HepG2 (cell line): ENCODE data around the gene REM2. TPM values are rescaled to one million over a fixed set of nuclear protein-coding genes. Genes with fewer than 3 reads are reported as not detected.
A peak's percentile ranks its signal among the peaks of the same experiment; 100 is the strongest.

Experiments used
- ATF3 ChIP-seq: sonication (generic); formaldehyde crosslinking; IDR thresholded peaks from 2 replicates; pipeline ENCODE4 v1.4.0; 2020; ENCODE audit warnings: missing genetic modification reagents
- GMEB2 ChIP-seq: IDR thresholded peaks from 2 replicates; pipeline ENCODE4 v1.6.1; 2016; ENCODE audit warnings: missing biosample characterization, missing genetic modification reagents, low read depth
- KDM1A ChIP-seq: IDR thresholded peaks from 2 replicates; pipeline ENCODE4 v1.6.1; 2016; ENCODE audit warnings: missing compliant biosample characterization
- MXI1 ChIP-seq: IDR thresholded peaks from 3 replicates; pipeline ENCODE4 v1.6.1; 2012; ENCODE audit warnings: low read depth, low read length, inconsistent platforms, borderline replicate concordance
- NONO ChIP-seq, 2 experiments: fragments of 450-650 bp in 1 of 2; sonication (generic) in 1 of 2; formaldehyde crosslinking in 1 of 2; IDR thresholded peaks in 1 of 2; conservative IDR thresholded peaks in 1 of 2; 2 replicates each; pipeline versions ENCODE4 v1.6.1 to v1.8.0; 2017 to 2022; ENCODE audit warnings: mild to moderate bottlenecking in 1 of 2, missing genetic modification reagents in 1 of 2, moderate library complexity in 1 of 2
- NR2F1 ChIP-seq, 2 experiments: fragments of 450-650 bp in 1 of 2; formaldehyde crosslinking in 1 of 2; IDR thresholded peaks; 2 replicates each; pipeline versions ENCODE4 v1.5.0 to v1.6.1; 2016 to 2020; ENCODE audit warnings: mild to moderate bottlenecking in 1 of 2, missing compliant biosample characterization in 1 of 2, missing genetic modification reagents in 1 of 2, moderate library complexity in 1 of 2
- PRMT3 ChIP-seq: sonication (generic); formaldehyde crosslinking; IDR thresholded peaks from 2 replicates; pipeline ENCODE4 v1.8.1; 2022; ENCODE audit warnings: low read depth, mild to moderate bottlenecking, moderate library complexity, missing genetic modification reagents, borderline replicate concordance
- SMAD3 ChIP-seq: sonication (generic); formaldehyde crosslinking; IDR thresholded peaks from 2 replicates; pipeline ENCODE4 v1.4.0; 2020; ENCODE audit warnings: missing genetic modification reagents
- SNAPC4 ChIP-seq: sonication (generic); formaldehyde crosslinking; IDR thresholded peaks from 2 replicates; pipeline ENCODE4 v1.4.0; 2020; ENCODE audit warnings: mild to moderate bottlenecking, missing genetic modification reagents
- ZNF10 ChIP-seq: sonication (generic); formaldehyde crosslinking; IDR thresholded peaks from 2 replicates; pipeline ENCODE4 v1.4.0; 2020; ENCODE audit warnings: mild to moderate bottlenecking, low read depth, missing genetic modification reagents, borderline replicate concordance
- ZNF704 ChIP-seq: sonication (generic); formaldehyde crosslinking; IDR thresholded peaks from 2 replicates; pipeline ENCODE4 v1.8.1; 2023; ENCODE audit warnings: mild to moderate bottlenecking, inconsistent platforms, moderate library complexity, missing genetic modification reagents, borderline replicate concordance
- polyA plus RNA-seq, 8 experiments: library from polyadenylated mRNA; depleted of rRNA in 3 of 8; stranded (reverse) in 7 of 8; unstranded in 1 of 8; fragments of >200 nt; fragmentation: Illumina TruSeq in 4 of 8; extraction: Trizol in 4 of 8; gene quantifications; 2 replicates each; pipeline versions ENCODE4 v1.2.1 to v1.2.3, GENCODE V29; 2011 to 2016; ENCODE audit warnings: low read depth in 4 of 8, missing spikeins in 1 of 8, mixed read lengths in 1 of 8; ENCODE audit not compliant: insufficient read depth in 1 of 8
- total RNA-seq, 5 experiments: library from RNA; depleted of rRNA; stranded (reverse); fragments of >200 nt; fragmentation: Illumina TruSeq; extraction: Trizol; gene quantifications; 2 replicates each; pipeline ENCODE4 v1.2.3, GENCODE V29; 2016; ENCODE audit warnings: low read depth in 1 of 5
- TF ChIP-seq, protein P1 (sequence below): sonication (generic); formaldehyde crosslinking; IDR thresholded peaks from 2 replicates; pipeline ENCODE4 v1.5.0; 2020; ENCODE audit warnings: mild to moderate bottlenecking, missing genetic modification reagents, borderline replicate concordance
- TF ChIP-seq, protein P2 (sequence below): sonication (generic); formaldehyde crosslinking; IDR thresholded peaks from 2 replicates; pipeline ENCODE4 v1.5.0; 2020; ENCODE audit warnings: mild to moderate bottlenecking, missing genetic modification reagents, moderate library complexity

Gene REM2
- total and polyA plus RNA-seq, 2 of the 13 experiments (the other 11 are each of a cell fraction or from before 2014, with no cell fraction given): 0.20 TPM; not detected in 1

DNA sequence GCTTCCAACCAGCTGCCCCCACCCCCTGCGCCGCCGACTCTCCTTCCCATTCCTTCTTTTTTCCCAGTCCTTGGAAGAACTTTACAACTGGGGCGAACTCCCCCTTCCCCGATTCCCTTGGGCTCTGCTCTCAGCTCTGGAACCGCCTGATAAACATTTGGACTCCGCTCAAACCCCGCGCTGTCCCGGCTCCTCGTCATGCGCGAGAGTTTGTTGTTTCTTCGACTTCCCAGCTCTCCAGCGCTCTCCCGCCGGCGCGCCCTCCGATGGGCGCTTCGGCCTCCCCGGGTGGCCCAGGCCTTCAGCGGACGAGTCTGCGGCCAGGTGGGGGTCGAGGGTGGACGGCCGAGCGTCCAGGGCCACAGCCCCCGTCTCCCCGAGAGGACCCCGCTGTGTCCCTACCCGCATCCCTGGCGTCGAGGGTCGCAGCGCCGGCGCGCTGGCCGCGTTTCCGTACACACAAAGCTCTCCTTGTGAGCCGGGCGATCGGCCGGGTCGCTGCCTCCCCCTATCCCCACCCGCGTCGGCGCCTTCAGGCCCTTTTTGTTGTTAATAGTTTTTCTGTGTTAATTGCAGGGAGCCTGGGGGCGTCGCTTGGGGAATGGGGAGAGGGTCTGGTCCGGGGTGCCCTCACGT is 45.8 kb upstream of the REM2 start (continued):
- no peak for TF ChIP-seq ZNF10 (CRISPR knock-in tag)
- no peak for TF ChIP-seq GMEB2
- no peak; the same call in 1 of the 2 replicates for TF ChIP-seq ZNF704 (CRISPR knock-in tag)
- TF ChIP-seq NR2F1 (CRISPR knock-in tag; IDR thresholded peaks at IDR 0.05): no peak
- 0 out of 2 replicates have a peak, but pooled peaks have one; percentile 59 for TF ChIP-seq SNAPC4 (CRISPR knock-in tag)
- TF ChIP-seq ATF3 (CRISPR knock-in tag): no peak
- no peak for TF ChIP-seq PRMT3
- no peak for TF ChIP-seq SMAD3
- TF ChIP-seq, protein P1, sequence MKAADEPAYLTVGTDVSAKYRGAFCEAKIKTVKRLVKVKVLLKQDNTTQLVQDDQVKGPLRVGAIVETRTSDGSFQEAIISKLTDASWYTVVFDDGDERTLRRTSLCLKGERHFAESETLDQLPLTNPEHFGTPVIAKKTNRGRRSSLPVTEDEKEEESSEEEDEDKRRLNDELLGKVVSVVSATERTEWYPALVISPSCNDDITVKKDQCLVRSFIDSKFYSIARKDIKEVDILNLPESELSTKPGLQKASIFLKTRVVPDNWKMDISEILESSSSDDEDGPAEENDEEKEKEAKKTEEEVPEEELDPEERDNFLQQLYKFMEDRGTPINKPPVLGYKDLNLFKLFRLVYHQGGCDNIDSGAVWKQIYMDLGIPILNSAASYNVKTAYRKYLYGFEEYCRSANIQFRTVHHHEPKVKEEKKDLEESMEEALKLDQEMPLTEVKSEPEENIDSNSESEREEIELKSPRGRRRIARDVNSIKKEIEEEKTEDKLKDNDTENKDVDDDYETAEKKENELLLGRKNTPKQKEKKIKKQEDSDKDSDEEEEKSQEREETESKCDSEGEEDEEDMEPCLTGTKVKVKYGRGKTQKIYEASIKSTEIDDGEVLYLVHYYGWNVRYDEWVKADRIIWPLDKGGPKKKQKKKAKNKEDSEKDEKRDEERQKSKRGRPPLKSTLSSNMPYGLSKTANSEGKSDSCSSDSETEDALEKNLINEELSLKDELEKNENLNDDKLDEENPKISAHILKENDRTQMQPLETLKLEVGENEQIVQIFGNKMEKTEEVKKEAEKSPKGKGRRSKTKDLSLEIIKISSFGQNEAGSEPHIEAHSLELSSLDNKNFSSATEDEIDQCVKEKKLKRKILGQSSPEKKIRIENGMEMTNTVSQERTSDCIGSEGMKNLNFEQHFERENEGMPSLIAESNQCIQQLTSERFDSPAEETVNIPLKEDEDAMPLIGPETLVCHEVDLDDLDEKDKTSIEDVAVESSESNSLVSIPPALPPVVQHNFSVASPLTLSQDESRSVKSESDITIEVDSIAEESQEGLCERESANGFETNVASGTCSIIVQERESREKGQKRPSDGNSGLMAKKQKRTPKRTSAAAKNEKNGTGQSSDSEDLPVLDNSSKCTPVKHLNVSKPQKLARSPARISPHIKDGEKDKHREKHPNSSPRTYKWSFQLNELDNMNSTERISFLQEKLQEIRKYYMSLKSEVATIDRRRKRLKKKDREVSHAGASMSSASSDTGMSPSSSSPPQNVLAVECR (CRISPR knock-in tag): peak; percentile 62; the same call in 1 of the 2 replicates
- no peak for TF ChIP-seq NONO (IDR thresholded peaks at IDR 0.05)
- TF ChIP-seq NONO (CRISPR knock-in tag; conservative IDR thresholded peaks at IDR 0.05): peak; percentile 84
- TF ChIP-seq KDM1A: no peak
- TF ChIP-seq, protein P2, sequence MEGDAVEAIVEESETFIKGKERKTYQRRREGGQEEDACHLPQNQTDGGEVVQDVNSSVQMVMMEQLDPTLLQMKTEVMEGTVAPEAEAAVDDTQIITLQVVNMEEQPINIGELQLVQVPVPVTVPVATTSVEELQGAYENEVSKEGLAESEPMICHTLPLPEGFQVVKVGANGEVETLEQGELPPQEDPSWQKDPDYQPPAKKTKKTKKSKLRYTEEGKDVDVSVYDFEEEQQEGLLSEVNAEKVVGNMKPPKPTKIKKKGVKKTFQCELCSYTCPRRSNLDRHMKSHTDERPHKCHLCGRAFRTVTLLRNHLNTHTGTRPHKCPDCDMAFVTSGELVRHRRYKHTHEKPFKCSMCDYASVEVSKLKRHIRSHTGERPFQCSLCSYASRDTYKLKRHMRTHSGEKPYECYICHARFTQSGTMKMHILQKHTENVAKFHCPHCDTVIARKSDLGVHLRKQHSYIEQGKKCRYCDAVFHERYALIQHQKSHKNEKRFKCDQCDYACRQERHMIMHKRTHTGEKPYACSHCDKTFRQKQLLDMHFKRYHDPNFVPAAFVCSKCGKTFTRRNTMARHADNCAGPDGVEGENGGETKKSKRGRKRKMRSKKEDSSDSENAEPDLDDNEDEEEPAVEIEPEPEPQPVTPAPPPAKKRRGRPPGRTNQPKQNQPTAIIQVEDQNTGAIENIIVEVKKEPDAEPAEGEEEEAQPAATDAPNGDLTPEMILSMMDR (CRISPR knock-in tag): peak; percentile 66
- no peak for TF ChIP-seq MXI1
